ENCODE measurements around the gene PCDHGC4.

The PCDHGC4 gene

GRCh38 chr5:141528291-141528984 is 43.6 kb downstream of the PCDHGC4 start:
- no peak overlapping the region for H3K9ac ChIP-seq (ENCODE audit: low read depth in 1 of 2, low read length in 2 of 2)
- peaks cover 34 to 55% of the 10 kb centered on the region in 2 donors for H3K36me3 ChIP-seq (ENCODE audit: control insufficient read depth in 2 of 2, insufficient read depth in 2 of 2, low read length in 2 of 2)
- peaks cover 12 to 13% of the 10 kb centered on the region in 2 donors for H3K4me1 ChIP-seq (ENCODE audit: control insufficient read depth in 2 of 2, insufficient read depth in 2 of 2, low read length in 2 of 2)
- H3K27ac ChIP-seq (ENCODE audit: low read depth in 2 of 2, low read length in 2 of 2), result no peak overlapping the region
- H3K4me3 ChIP-seq (ENCODE audit: low read length in 2 of 2), result no peak overlapping the region
- no peaks in the 10 kb centered on the region for H3K9me3 ChIP-seq (ENCODE audit: control insufficient read depth in 2 of 2, low read length in 2 of 2)
- H3K27me3 ChIP-seq (ENCODE audit: control insufficient read depth in 2 of 2, insufficient read depth in 2 of 2, low read length in 2 of 2), result no peaks in the 10 kb centered on the region

- Histone ChIP-seq H3K36me3 (ENCODE audit: control insufficient read depth in 2 of 2, insufficient read depth in 2 of 2, low read length in 2 of 2) (peaks cover 30 to 56% of the 10 kb centered on the region in 2 donors), H3K4me1 (ENCODE audit: control insufficient read depth in 2 of 2, insufficient read depth in 2 of 2, low read length in 2 of 2) (peaks cover 12 to 13% of the 10 kb centered on the region in 2 donors), H3K4me3 (ENCODE audit: low read length in 2 of 2) (no peak overlapping the region), H3K27ac (ENCODE audit: low read depth in 2 of 2, low read length in 2 of 2) (no peak overlapping the region), H3K9ac (ENCODE audit: low read depth in 1 of 2, low read length in 2 of 2) (no peak overlapping the region), H3K9me3 (ENCODE audit: control insufficient read depth in 2 of 2, low read length in 2 of 2) (no peaks in the 10 kb centered on the region), H3K27me3 (ENCODE audit: control insufficient read depth in 2 of 2, insufficient read depth in 2 of 2, low read length in 2 of 2) (no peaks in the 10 kb centered on the region)
Observed at GRCh38 chr5:141529002-141529401, 44.2 kb downstream of the PCDHGC4 start.

- Histone ChIP-seq H3K36me3 (ENCODE audit: control insufficient read depth in 2 of 2, insufficient read depth in 2 of 2, low read length in 2 of 2) (peaks cover 28 to 62% of the 10 kb centered on the region in 2 donors), H3K27ac (ENCODE audit: low read depth in 2 of 2, low read length in 2 of 2) (no peak overlapping the region), H3K9ac (ENCODE audit: low read depth in 1 of 2, low read length in 2 of 2) (no peak overlapping the region), H3K9me3 (ENCODE audit: control insufficient read depth in 2 of 2, low read length in 2 of 2) (no peaks in the 10 kb centered on the region), H3K4me3 (ENCODE audit: low read length in 2 of 2) (no peak overlapping the region), H3K4me1 (ENCODE audit: control insufficient read depth in 2 of 2, insufficient read depth in 2 of 2, low read length in 2 of 2) (peaks cover 8 to 12% of the 10 kb centered on the region in 2 donors), H3K27me3 (ENCODE audit: control insufficient read depth in 2 of 2, insufficient read depth in 2 of 2, low read length in 2 of 2) (no peaks in the 10 kb centered on the region)
Observed at GRCh38 chr5:141529873-141530272, 45.0 kb downstream of the PCDHGC4 start.

GRCh38 chr5:141532726-141533125 is 47.9 kb downstream of the PCDHGC4 start:
- H3K9me3 ChIP-seq (ENCODE audit: control insufficient read depth in 2 of 2, low read length in 2 of 2), result no peaks in the 10 kb centered on the region
- no peak overlapping the region for H3K27ac ChIP-seq (ENCODE audit: low read depth in 2 of 2, low read length in 2 of 2)
- H3K36me3 ChIP-seq (ENCODE audit: control insufficient read depth in 2 of 2, insufficient read depth in 2 of 2, low read length in 2 of 2), result peaks cover 18 to 44% of the 10 kb centered on the region in 2 donors
- no peak overlapping the region for H3K9ac ChIP-seq (ENCODE audit: low read depth in 1 of 2, low read length in 2 of 2)
- H3K4me3 ChIP-seq (ENCODE audit: low read length in 2 of 2), result no peak overlapping the region
- H3K4me1 ChIP-seq (ENCODE audit: control insufficient read depth in 2 of 2, insufficient read depth in 2 of 2, low read length in 2 of 2), result no peaks in the 10 kb centered on the region
- H3K27me3 ChIP-seq (ENCODE audit: control insufficient read depth in 2 of 2, insufficient read depth in 2 of 2, low read length in 2 of 2), result no peaks in the 10 kb centered on the region

- Histone ChIP-seq H3K36me3 (ENCODE audit: control insufficient read depth in 2 of 2, insufficient read depth in 2 of 2, low read length in 2 of 2) (peaks cover 9 to 35% of the 10 kb centered on the region in 2 donors), H3K9ac (ENCODE audit: low read depth in 1 of 2, low read length in 2 of 2) (no peak overlapping the region), H3K27ac (ENCODE audit: low read depth in 2 of 2, low read length in 2 of 2) (no peak overlapping the region), H3K4me1 (ENCODE audit: control insufficient read depth in 2 of 2, insufficient read depth in 2 of 2, low read length in 2 of 2) (no peaks in the 10 kb centered on the region), H3K27me3 (ENCODE audit: control insufficient read depth in 2 of 2, insufficient read depth in 2 of 2, low read length in 2 of 2) (no peaks in the 10 kb centered on the region), H3K4me3 (ENCODE audit: low read length in 2 of 2) (no peak overlapping the region), H3K9me3 (ENCODE audit: control insufficient read depth in 2 of 2, low read length in 2 of 2) (no peaks in the 10 kb centered on the region)
Observed at GRCh38 chr5:141533897-141534296, 49.1 kb downstream of the PCDHGC4 start.

- Histone ChIP-seq H3K9ac (ENCODE audit: low read depth in 1 of 2, low read length in 2 of 2) (no peak overlapping the region), H3K27me3 (ENCODE audit: control insufficient read depth in 2 of 2, insufficient read depth in 2 of 2, low read length in 2 of 2) (no peaks in the 10 kb centered on the region), H3K4me3 (ENCODE audit: low read length in 2 of 2) (no peak overlapping the region), H3K27ac (ENCODE audit: low read depth in 2 of 2, low read length in 2 of 2) (no peak overlapping the region), H3K9me3 (ENCODE audit: control insufficient read depth in 2 of 2, low read length in 2 of 2) (no peaks in the 10 kb centered on the region), H3K36me3 (ENCODE audit: control insufficient read depth in 2 of 2, insufficient read depth in 2 of 2, low read length in 2 of 2) (peaks cover 4 to 28% of the 10 kb centered on the region in 2 donors), H3K4me1 (ENCODE audit: control insufficient read depth in 2 of 2, insufficient read depth in 2 of 2, low read length in 2 of 2) (no peaks in the 10 kb centered on the region)
Observed at GRCh38 chr5:141534492-141535213, 49.8 kb downstream of the PCDHGC4 start.

Measured in mucosa of rectum (tissue), 2 donors.